ENCODE measurements around the gene HOGA1.
A peak's percentile ranks its signal among the peaks of the same experiment; 100 is the strongest.
"Not testable (repeated sequence)": the region's sequence is repeated elsewhere in the genome, so short reads cannot be mapped to it uniquely, and the experiment has no call there.

Gene HOGA1

GRCh38 chr10:97543025-97543546, 41.1 kb upstream of the HOGA1 start:
- FAIRE-seq (peak; percentile 74), DNase-seq (ENCODE audit: insufficient read length, low spot score) (no peak)

DNA sequence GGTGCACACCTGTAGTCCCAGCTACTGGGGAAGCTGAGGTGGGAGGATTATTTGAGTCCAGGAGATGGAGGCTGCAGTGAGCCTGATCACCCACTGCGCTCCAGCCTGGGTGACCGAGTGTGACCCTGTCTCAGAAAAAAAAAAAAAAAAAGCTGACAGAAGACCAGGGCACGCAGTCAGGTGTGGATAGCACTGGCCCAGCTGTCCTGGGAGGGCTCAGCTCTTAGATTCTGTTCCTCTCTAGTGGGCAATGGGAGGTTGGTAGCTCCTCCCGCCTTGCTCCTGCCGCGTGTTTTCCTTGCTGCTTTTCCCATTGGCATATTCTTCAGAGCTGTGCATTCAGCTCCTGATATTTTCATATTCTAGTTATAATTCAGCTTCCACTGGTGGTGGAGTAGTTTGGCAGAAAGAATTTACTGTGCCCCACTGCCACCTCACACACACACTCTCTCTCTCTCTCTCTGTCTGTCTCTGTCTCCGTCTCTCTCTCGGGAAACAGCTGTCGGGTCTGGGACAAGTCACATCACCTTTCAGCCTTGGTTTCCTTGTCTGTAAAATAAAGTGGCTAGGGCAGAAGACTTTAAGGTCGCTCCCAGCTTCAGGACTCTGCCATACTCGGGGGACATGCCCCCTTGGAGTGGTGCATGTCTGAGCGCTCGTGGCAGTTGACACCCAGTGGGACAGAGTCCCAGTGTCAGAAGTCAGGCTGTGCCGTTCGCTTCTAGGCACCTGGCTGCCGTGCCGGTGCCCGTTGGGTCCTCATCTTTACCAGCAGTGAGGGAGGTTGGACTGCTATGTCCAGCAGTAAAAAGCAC, 37.5 kb upstream of the HOGA1 start:
- FAIRE-seq (no peak), DNase-seq (ENCODE audit: insufficient read length, low spot score) (no peak)
- TF ChIP-seq SPI1 (IDR thresholded peaks at IDR 0.05; ENCODE audit: low read depth, low read length) (no peak), POLR2A (IDR thresholded peaks at IDR 0.05; ENCODE audit: low read depth, low read length) (no peak), POLR2AphosphoS5 (IDR thresholded peaks at IDR 0.05; ENCODE audit: low read depth, low read length) (no peak), TAF1 (IDR thresholded peaks at IDR 0.05; ENCODE audit: low read depth, low read length) (no peak), PAX5 (IDR thresholded peaks at IDR 0.05; ENCODE audit: insufficient read depth, low read length, severe bottlenecking) (no peak), POU2F2 (IDR thresholded peaks at IDR 0.05; ENCODE audit: low read depth, low read length) (no peak)

More at GRCh38 chr10:97543025-97543546, 41.1 kb upstream of the HOGA1 start:
- TF ChIP-seq POU2F2 (IDR thresholded peaks at IDR 0.05; ENCODE audit: low read depth, low read length) (no peak), POLR2A (IDR thresholded peaks at IDR 0.05; ENCODE audit: low read depth, low read length) (no peak), TAF1 (IDR thresholded peaks at IDR 0.05; ENCODE audit: low read depth, low read length) (no peak), PAX5 (IDR thresholded peaks at IDR 0.05; ENCODE audit: insufficient read depth, low read length, severe bottlenecking) (no peak)

GRCh38 chr10:97547271-97547600, 37.0 kb upstream of the HOGA1 start:
- TF ChIP-seq POLR2AphosphoS5 (IDR thresholded peaks at IDR 0.05; ENCODE audit: low read depth, low read length): no peak
- TF ChIP-seq SPI1 (IDR thresholded peaks at IDR 0.05; ENCODE audit: low read depth, low read length): no peak
- no peak for TF ChIP-seq PAX5 (IDR thresholded peaks at IDR 0.05; ENCODE audit: insufficient read depth, low read length, severe bottlenecking)
- TF ChIP-seq POU2F2 (IDR thresholded peaks at IDR 0.05; ENCODE audit: low read depth, low read length): no peak
- no peak for FAIRE-seq
- no peak for DNase-seq (ENCODE audit: insufficient read length, low spot score)

DNA sequence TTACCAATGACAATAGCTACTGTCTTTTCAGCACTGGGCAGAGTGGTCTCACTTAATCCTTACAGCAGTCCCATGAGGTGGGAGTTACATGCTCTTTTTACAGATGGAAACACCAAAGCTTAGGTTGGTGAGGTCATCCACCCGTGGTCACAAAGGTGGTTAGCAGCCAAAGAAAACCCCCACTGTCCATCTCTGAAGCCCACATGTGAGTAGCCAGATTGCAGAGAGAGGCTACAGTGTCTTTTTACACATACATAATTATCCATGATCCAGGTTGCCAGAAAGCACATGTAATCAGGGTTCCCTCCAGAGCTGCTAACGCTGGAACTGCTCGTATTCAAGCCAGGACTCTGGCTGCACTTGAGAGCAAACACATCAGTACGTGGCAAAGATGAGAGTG, 36.2 kb upstream of the HOGA1 start:
- DNase-seq (ENCODE audit: insufficient read length, low spot score): no peak
- TF ChIP-seq POU2F2 (IDR thresholded peaks at IDR 0.05; ENCODE audit: low read depth, low read length) (no peak), POLR2A (IDR thresholded peaks at IDR 0.05; ENCODE audit: low read depth, low read length) (no peak), PAX5 (IDR thresholded peaks at IDR 0.05; ENCODE audit: insufficient read depth, low read length, severe bottlenecking) (no peak), POLR2AphosphoS5 (IDR thresholded peaks at IDR 0.05; ENCODE audit: low read depth, low read length) (no peak), SPI1 (IDR thresholded peaks at IDR 0.05; ENCODE audit: low read depth, low read length) (no peak), TAF1 (IDR thresholded peaks at IDR 0.05; ENCODE audit: low read depth, low read length) (no peak)
- no peak for FAIRE-seq

DNA sequence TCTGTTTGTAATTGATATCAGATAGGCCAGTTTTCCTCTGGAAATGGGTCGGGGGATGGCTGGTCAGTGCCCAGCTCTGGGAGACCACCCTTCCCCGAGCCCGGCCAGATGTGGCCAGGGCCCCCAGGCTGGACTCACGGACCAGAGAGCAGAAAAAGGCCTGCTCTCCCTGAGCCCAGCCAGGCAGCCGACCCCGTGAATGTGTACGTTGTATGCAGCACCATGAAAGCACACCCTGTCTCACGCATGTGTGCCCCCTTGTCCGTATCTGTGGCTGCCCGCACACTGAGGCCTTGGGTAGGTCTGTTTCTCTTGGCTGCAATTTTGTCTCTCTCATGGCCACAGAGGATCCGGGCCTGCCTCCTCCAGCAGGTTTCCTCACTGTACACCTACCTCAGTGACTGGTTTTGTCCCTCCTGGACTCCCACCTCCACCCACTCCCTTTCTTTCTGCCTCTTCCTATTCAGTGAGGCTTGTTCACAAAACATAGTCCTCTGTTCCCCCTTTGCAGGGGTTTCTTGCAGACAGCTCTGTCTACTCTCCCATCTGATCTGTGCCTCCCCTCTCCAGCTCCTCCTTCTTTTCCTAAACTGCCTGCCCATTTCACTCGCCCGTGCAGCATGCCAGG, 35.2 kb upstream of the HOGA1 start:
- FAIRE-seq (no peak), DNase-seq (ENCODE audit: insufficient read length, low spot score) (no peak)
- TF ChIP-seq PAX5 (IDR thresholded peaks at IDR 0.05; ENCODE audit: insufficient read depth, low read length, severe bottlenecking): no peak

- TF ChIP-seq TAF1 (IDR thresholded peaks at IDR 0.05; ENCODE audit: low read depth, low read length): no peak
- no peak for TF ChIP-seq POU2F2 (IDR thresholded peaks at IDR 0.05; ENCODE audit: low read depth, low read length)
- TF ChIP-seq SPI1 (IDR thresholded peaks at IDR 0.05; ENCODE audit: low read depth, low read length): no peak
- TF ChIP-seq POLR2A (IDR thresholded peaks at IDR 0.05; ENCODE audit: low read depth, low read length): no peak
- TF ChIP-seq PAX5 (IDR thresholded peaks at IDR 0.05; ENCODE audit: insufficient read depth, low read length, severe bottlenecking): no peak
- TF ChIP-seq POLR2AphosphoS5 (IDR thresholded peaks at IDR 0.05; ENCODE audit: low read depth, low read length): no peak
- FAIRE-seq (no peak), DNase-seq (ENCODE audit: insufficient read length, low spot score) (no peak)
Observed at GRCh38 chr10:97549587-97550322, 34.4 kb upstream of the HOGA1 start.

DNA sequence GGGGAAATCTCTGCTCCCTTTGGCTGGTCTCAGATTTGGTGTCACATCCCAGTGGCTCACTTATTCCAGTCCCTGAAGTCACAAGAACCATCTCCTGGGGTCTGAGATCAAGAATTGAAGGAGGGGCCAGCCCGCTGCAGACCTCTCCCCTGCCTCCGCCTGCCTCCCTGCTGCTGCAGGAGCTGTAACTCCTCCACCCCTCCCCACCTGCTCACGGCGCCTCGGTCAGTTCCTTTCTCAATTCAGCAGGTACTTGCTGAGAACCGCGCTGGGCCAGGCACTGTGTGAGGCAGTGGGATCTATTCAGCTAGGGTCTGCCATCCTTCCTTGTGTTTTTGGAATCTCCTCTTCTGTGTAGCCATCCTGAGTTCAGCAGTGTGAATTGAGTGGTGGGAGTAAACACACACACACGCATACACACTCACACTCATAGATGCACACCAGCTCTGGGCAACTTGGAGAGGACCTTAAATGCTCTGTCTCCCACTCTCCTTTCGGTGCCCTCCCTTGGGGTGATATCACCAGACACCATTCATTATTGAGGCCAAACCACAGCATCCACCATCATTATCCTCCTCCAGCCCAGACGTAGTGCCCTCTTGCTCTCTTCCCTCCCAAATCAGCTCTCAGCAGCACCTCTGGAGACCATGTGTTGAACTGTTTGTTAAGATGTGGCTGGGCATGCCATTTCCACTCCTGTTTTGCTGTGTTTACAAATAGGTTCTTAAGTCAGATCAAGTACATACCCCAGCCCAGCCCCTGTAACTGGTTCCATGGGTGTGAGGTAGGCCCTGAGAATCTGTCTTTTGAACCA, 33.6 kb upstream of the HOGA1 start:
- no peak for DNase-seq (ENCODE audit: insufficient read length, low spot score)
- FAIRE-seq: no peak
- no peak for TF ChIP-seq POU2F2 (IDR thresholded peaks at IDR 0.05; ENCODE audit: low read depth, low read length)
- TF ChIP-seq POLR2AphosphoS5 (IDR thresholded peaks at IDR 0.05; ENCODE audit: low read depth, low read length): no peak
- no peak for TF ChIP-seq SPI1 (IDR thresholded peaks at IDR 0.05; ENCODE audit: low read depth, low read length)
- TF ChIP-seq TAF1 (IDR thresholded peaks at IDR 0.05; ENCODE audit: low read depth, low read length): no peak
- no peak for TF ChIP-seq POLR2A (IDR thresholded peaks at IDR 0.05; ENCODE audit: low read depth, low read length)
- TF ChIP-seq PAX5 (IDR thresholded peaks at IDR 0.05; ENCODE audit: insufficient read depth, low read length, severe bottlenecking): no peak

DNA sequence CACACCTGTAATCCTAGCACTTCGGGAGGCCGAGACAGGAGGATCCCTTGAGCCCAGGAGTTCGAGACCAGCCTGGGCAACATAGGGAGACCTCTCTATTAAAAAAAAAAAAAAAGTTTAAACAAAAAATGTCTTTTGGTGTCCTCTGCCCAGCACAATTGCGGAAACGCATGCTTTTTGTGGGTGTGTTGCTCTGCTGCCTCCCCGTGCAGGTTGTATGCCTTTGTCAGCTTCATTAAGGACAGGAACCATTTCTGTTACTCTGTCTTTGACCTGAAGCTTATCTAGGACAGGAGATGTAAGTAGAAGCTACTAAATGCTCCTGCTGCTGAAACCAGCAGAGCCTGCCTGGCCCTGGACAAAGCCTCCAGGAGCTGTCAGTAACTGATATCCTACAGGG, 32.9 kb upstream of the HOGA1 start:
- TF ChIP-seq TAF1 (IDR thresholded peaks at IDR 0.05; ENCODE audit: low read depth, low read length) (no peak), SPI1 (IDR thresholded peaks at IDR 0.05; ENCODE audit: low read depth, low read length) (no peak), POU2F2 (IDR thresholded peaks at IDR 0.05; ENCODE audit: low read depth, low read length) (no peak), POLR2AphosphoS5 (IDR thresholded peaks at IDR 0.05; ENCODE audit: low read depth, low read length) (no peak), POLR2A (IDR thresholded peaks at IDR 0.05; ENCODE audit: low read depth, low read length) (no peak)
- DNase-seq (ENCODE audit: insufficient read length, low spot score) (no peak), FAIRE-seq (no peak)

DNA sequence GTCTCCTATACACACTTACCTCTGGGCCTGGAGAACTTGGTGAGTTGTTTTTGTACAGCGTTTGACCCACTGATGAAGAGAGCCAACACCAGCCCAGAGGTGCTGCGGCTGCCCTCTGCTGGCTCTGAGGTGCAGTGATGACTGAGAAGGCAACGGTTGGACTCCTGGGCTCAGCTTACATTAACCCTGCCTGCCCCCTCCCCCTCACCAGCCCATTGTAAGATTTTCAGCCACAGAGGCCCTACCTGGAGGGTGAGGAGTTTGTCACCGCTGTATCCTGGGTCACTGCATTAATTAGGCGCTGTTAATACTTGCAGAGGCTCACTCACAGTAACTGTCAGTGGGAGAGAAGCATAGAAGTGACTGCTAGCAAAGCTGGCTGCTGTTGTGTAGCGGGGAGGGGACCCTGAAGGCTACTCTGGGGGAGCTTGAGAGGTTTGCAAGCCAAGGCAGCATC, 30.6 kb upstream of the HOGA1 start:
- FAIRE-seq: peak; percentile 82
- TF ChIP-seq PAX5 (IDR thresholded peaks at IDR 0.05; ENCODE audit: insufficient read depth, low read length, severe bottlenecking): no peak
- TF ChIP-seq POLR2AphosphoS5 (IDR thresholded peaks at IDR 0.05; ENCODE audit: low read depth, low read length): no peak
- TF ChIP-seq TAF1 (IDR thresholded peaks at IDR 0.05; ENCODE audit: low read depth, low read length): no peak
- TF ChIP-seq SPI1 (IDR thresholded peaks at IDR 0.05; ENCODE audit: low read depth, low read length): no peak
- TF ChIP-seq POU2F2 (IDR thresholded peaks at IDR 0.05; ENCODE audit: low read depth, low read length): no peak
- no peak for TF ChIP-seq POLR2A (IDR thresholded peaks at IDR 0.05; ENCODE audit: low read depth, low read length)
- no peak for DNase-seq (ENCODE audit: insufficient read length, low spot score)

- DNase-seq (ENCODE audit: insufficient read length, low spot score); FAIRE-seq: not testable (repeated sequence)
Observed at GRCh38 chr10:97554336-97554735, 29.9 kb upstream of the HOGA1 start.

DNA sequence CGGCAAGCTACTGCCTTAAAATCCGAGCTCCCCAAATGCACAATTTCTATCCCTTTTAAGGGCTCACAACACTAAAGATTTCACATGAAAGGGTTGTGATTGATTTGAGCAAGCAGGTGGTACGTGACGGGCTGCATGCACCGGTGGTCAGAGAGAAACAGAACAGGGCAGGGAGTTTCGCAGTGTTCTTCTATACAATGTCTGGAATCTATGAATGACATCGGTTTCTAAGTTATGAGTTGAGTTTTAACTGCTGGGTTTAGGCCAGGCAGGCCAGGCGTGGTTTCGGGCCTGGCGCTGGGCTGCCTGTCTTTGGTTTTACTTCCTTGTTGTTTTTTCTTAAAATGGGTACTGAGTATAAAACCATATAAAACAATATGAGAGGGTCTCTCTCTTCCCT, 28.6 kb upstream of the HOGA1 start:
- not testable (repeated sequence) for FAIRE-seq

DNA sequence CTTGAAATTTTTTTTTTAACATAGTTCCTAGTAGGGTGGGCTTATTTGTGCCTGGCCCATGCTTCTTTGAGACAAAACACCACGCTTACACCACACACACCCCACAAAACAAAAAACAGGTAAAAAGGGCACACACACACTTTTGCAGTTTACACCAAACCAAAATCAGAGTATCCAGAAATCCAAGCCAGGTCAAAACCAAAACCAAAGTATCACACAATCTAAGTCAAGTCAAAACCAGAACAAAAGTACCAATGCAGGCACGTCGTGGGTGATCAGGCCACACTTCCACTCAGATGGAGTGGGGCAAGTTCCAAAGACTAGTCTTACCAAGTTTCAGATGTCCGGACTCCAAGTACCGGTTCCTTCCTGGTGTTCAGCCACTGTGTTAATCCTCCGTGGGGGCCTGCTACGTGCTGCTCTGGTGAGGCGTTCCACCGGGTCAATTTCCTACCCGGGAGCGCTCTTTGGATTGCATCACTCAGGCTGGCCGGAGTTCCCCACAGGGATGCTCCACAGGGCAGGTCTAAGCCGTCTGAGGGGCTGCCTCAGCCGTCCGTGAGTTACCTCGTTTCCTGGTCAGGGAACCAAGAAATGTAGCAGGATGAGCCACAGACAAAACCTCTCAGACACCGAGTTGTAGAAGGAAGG, 23.3 kb upstream of the HOGA1 start:
- FAIRE-seq; DNase-seq (ENCODE audit: insufficient read length, low spot score): not testable (repeated sequence)

More for the DNA sequence above, 28.6 kb upstream of the HOGA1 start:
- not testable (repeated sequence) for DNase-seq (ENCODE audit: insufficient read length, low spot score)

Data from GM12891 (cell line).